ENCODE measurements around the gene MEST. TPM values are rescaled to one million over a fixed set of nuclear protein-coding genes. Genes with fewer than 3 reads are reported as not detected.

The MEST gene
- total and polyA plus RNA-seq, 2 of the 13 experiments (the other 11 are each of a cell fraction or from before 2014, with no cell fraction given) = 49.5 to 54.6 TPM

DNA sequence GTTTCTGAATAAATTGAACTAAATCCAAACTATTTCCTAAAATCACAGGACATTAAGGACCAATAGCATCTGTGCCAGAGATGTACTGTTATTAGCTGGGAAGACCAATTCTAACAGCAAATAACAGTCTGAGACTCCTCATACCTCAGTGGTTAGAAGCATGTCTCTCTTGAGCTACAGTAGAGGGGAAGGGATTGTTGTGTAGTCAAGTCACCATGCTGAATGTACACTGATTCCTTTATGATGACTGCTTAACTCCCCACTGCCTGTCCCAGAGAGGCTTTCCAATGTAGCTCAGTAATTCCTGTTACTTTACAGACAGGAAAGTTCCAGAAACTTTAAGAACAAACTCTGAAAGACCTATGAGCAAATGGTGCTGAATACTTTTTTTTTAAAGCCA, 13.9 kb downstream of the MEST start (continued):
- TF ChIP-seq, protein P1, sequence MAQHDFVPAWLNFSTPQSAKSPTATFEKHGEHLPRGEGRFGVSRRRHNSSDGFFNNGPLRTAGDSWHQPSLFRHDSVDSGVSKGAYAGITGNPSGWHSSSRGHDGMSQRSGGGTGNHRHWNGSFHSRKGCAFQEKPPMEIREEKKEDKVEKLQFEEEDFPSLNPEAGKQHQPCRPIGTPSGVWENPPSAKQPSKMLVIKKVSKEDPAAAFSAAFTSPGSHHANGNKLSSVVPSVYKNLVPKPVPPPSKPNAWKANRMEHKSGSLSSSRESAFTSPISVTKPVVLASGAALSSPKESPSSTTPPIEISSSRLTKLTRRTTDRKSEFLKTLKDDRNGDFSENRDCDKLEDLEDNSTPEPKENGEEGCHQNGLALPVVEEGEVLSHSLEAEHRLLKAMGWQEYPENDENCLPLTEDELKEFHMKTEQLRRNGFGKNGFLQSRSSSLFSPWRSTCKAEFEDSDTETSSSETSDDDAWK (CRISPR knock-in tag; IDR thresholded peaks at IDR 0.05) = no peak
- TF ChIP-seq FOXK2 (IDR thresholded peaks at IDR 0.05) (no peak), ZNF512 (CRISPR knock-in tag; IDR thresholded peaks at IDR 0.05) (no peak)
- TF ChIP-seq, protein P2, sequence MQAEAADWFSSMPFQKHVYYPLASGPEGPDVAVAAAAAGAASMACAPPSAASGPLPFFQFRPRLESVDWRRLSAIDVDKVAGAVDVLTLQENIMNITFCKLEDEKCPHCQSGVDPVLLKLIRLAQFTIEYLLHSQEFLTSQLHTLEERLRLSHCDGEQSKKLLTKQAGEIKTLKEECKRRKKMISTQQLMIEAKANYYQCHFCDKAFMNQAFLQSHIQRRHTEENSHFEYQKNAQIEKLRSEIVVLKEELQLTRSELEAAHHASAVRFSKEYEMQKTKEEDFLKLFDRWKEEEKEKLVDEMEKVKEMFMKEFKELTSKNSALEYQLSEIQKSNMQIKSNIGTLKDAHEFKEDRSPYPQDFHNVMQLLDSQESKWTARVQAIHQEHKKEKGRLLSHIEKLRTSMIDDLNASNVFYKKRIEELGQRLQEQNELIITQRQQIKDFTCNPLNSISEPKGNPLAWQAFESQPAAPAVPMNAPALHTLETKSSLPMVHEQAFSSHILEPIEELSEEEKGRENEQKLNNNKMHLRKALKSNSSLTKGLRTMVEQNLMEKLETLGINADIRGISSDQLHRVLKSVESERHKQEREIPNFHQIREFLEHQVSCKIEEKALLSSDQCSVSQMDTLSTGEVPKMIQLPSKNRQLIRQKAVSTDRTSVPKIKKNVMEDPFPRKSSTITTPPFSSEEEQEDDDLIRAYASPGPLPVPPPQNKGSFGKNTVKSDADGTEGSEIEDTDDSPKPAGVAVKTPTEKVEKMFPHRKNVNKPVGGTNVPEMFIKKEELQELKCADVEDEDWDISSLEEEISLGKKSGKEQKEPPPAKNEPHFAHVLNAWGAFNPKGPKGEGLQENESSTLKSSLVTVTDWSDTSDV (CRISPR knock-in tag; IDR thresholded peaks at IDR 0.05) = no peak

- no peak overlapping the region for H3K9ac ChIP-seq (ENCODE audit: insufficient read depth, low read depth, low read length)
- H3K4me2 ChIP-seq (ENCODE audit: low read depth, low read length) = no peak overlapping the region
- H2AFZ ChIP-seq (ENCODE audit: low read length) = no peak overlapping the region
- H3K79me2 ChIP-seq (ENCODE audit: insufficient read depth, low read length) = no peaks in the 10 kb centered on the region
- POLR2A ChIA-PET = no interaction called here
- CTCF ChIA-PET (ENCODE audit: low intra/inter-chr PET ratio, low total read pairs) = no interaction called here
- H3K4me1 ChIP-seq (ENCODE audit: insufficient read depth, low read length) = no peaks in the 10 kb centered on the region
- in situ Hi-C loops (cut with HindIII; ENCODE audit: extremely low pct_ligation_motif_present, low pct_unique_long_range_greater_than_20kb) = no loop called here
- no peaks in the 10 kb centered on the region for H3K27me3 ChIP-seq (ENCODE audit: control insufficient read depth in 1 of 2, insufficient read depth in 2 of 2, low read length in 2 of 2)
- FAIRE-seq = no peak
- H3K27ac ChIP-seq (ENCODE audit: extremely low read length, insufficient read depth, low read length) = no peak overlapping the region
- no peaks in the 10 kb centered on the region for H4K20me1 ChIP-seq (ENCODE audit: insufficient read depth, low read length)
- intact Hi-C loops (cut with micrococcal nuclease; ENCODE audit: unreplicated experiment) = no loop called here
- DNase-seq (ENCODE audit: low spot score) = no peak
- BruUV-seq (replicated peaks) = no TSS peak
- H3K9me3 ChIP-seq (ENCODE audit: low read length) = no peaks in the 10 kb centered on the region
- H3K4me3 ChIP-seq (replicated peaks in 1 of 3; ENCODE audit: insufficient read depth in 1 of 3, low read depth in 2 of 3, low read length in 3 of 3) = no peak overlapping the region
- 98% methylated on average over 3 of the region's 3 CpGs for WGBS (ENCODE audit: low lambda C conversion rate)
- ATAC-seq = no peak
- H3K36me3 ChIP-seq (replicated peaks in 1 of 2; ENCODE audit: control insufficient read depth in 1 of 2, insufficient read depth in 2 of 2, low read length in 2 of 2) = peaks cover 5 to 23% of the 10 kb centered on the region in 2 experiments
- no peak for TF ChIP-seq MTF1 (CRISPR knock-in tag; IDR thresholded peaks at IDR 0.05)
- no peak for TF ChIP-seq ZNF317 (CRISPR knock-in tag; IDR thresholded peaks at IDR 0.05)
- TF ChIP-seq, protein P3, sequence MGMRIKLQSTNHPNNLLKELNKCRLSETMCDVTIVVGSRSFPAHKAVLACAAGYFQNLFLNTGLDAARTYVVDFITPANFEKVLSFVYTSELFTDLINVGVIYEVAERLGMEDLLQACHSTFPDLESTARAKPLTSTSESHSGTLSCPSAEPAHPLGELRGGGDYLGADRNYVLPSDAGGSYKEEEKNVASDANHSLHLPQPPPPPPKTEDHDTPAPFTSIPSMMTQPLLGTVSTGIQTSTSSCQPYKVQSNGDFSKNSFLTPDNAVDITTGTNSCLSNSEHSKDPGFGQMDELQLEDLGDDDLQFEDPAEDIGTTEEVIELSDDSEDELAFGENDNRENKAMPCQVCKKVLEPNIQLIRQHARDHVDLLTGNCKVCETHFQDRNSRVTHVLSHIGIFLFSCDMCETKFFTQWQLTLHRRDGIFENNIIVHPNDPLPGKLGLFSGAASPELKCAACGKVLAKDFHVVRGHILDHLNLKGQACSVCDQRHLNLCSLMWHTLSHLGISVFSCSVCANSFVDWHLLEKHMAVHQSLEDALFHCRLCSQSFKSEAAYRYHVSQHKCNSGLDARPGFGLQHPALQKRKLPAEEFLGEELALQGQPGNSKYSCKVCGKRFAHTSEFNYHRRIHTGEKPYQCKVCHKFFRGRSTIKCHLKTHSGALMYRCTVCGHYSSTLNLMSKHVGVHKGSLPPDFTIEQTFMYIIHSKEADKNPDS (CRISPR knock-in tag; IDR thresholded peaks at IDR 0.05) = no peak
- TF ChIP-seq, protein P4, sequence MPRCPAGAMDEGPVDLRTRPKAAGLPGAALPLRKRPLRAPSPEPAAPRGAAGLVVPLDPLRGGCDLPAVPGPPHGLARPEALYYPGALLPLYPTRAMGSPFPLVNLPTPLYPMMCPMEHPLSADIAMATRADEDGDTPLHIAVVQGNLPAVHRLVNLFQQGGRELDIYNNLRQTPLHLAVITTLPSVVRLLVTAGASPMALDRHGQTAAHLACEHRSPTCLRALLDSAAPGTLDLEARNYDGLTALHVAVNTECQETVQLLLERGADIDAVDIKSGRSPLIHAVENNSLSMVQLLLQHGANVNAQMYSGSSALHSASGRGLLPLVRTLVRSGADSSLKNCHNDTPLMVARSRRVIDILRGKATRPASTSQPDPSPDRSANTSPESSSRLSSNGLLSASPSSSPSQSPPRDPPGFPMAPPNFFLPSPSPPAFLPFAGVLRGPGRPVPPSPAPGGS (CRISPR knock-in tag; IDR thresholded peaks at IDR 0.05) = no peak
- no peak for TF ChIP-seq ZNF629 (CRISPR knock-in tag; conservative IDR thresholded peaks at IDR 0.05)
- TF ChIP-seq SOX5 (CRISPR knock-in tag; IDR thresholded peaks at IDR 0.05; ENCODE audit: borderline replicate concordance) = no peak
- no peak for TF ChIP-seq JARID2 (CRISPR knock-in tag; IDR thresholded peaks at IDR 0.05; ENCODE audit: insufficient replicate concordance)
- TF ChIP-seq IKZF1 (IDR thresholded peaks at IDR 0.05) = no peak
- TF ChIP-seq FOXK1 (CRISPR knock-in tag; IDR thresholded peaks at IDR 0.05; ENCODE audit: borderline replicate concordance, low read depth) = no peak
- no peak for TF ChIP-seq POGZ (CRISPR knock-in tag; IDR thresholded peaks at IDR 0.05)
- TF ChIP-seq GFI1 (CRISPR knock-in tag; IDR thresholded peaks at IDR 0.05; ENCODE audit: borderline replicate concordance) = no peak
- TF ChIP-seq GATAD2A (CRISPR knock-in tag; IDR thresholded peaks at IDR 0.05) = no peak
- TF ChIP-seq XRCC5 (optimal IDR thresholded peaks at IDR 0.05; ENCODE audit: low read length) = no peak
Observed at GRCh38 chr7:130506358-130506757, 14.5 kb downstream of the MEST start.
